IMR-90 (cell line): Measurements from ENCODE around the gene ATMIN. TPM values are rescaled to one million over a fixed set of nuclear protein-coding genes. Genes with fewer than 3 reads are reported as not detected.
A peak's percentile ranks its signal among the peaks of the same experiment; 100 is the strongest.

Source experiments
- ATAC-seq: fragments of 200-7000 bp; cut with Tn5 transposase; 2 replicates; pipeline ENCODE4 v1.9.1; 2020; ENCODE audit warnings: low read depth, mild to moderate bottlenecking, moderate library complexity
- BruUV-seq: library from RNA; stranded (reverse); fragments of 400-500 nt; replicated peaks from 2 replicates; lab custom pipeline; 2021; lab: Mats Ljungman, UMichigan
- CTCF ChIA-PET: fragments of 300-600 bp; formaldehyde crosslinking; extraction: SDS; loops from one replicate; lab custom pipeline; 2021; ENCODE audit warnings: antibody characterized with exemption; lab: Yijun Ruan, JAX
- POLR2A ChIA-PET: fragments of 300-600 bp; sonication (Branson Sonifier 250); formaldehyde crosslinking; loops from one replicate; lab custom pipeline; 2022; ENCODE audit warnings: antibody characterized with exemption; ENCODE audit not compliant: unreplicated experiment; lab: Charles Lee
- DNase-seq: peaks from one replicate; pipeline ENCODE4 v3.0.0; 2013
- H2AFZ ChIP-seq: replicated peaks from 2 replicates; pipeline ENCODE3; 2013; ENCODE audit warnings: low read length, mild to moderate bottlenecking; ENCODE audit not compliant: poor library complexity
- H2AK5ac ChIP-seq: 2 replicates; pipeline ENCODE4 v1.6.1; 2013; ENCODE audit warnings: low read depth, low read length, inconsistent platforms
- H2AK9ac ChIP-seq: replicated peaks from 2 replicates; pipeline ENCODE3; 2013; ENCODE audit warnings: mild to moderate bottlenecking, low read depth, low read length, moderate library complexity; ENCODE audit not compliant: poor library complexity
- H2BK120ac ChIP-seq: 2 replicates; pipeline ENCODE4 v1.6.1; 2013; ENCODE audit warnings: low read depth, low read length, inconsistent platforms
- H2BK15ac ChIP-seq: 3 replicates; pipeline ENCODE4 v1.6.1; 2013; ENCODE audit warnings: low read depth, low read length, inconsistent platforms
- H2BK20ac ChIP-seq: 2 replicates; pipeline ENCODE4 v1.6.1; 2013; ENCODE audit warnings: low read depth, mild to moderate bottlenecking, inconsistent platforms, low read length, moderate library complexity
- H2BK5ac ChIP-seq: 2 replicates; pipeline ENCODE4 v1.6.1; 2013; ENCODE audit warnings: mild to moderate bottlenecking, low read depth, low read length, inconsistent platforms; ENCODE audit not compliant: poor library complexity, severe bottlenecking
- H3K14ac ChIP-seq: replicated peaks from 2 replicates; pipeline ENCODE4 v1.6.1; 2013; ENCODE audit warnings: low read depth, low read length, inconsistent platforms
- H3K18ac ChIP-seq: 2 replicates; pipeline ENCODE4 v1.6.1; 2013; ENCODE audit warnings: low read depth, low read length, control low read depth
- H3K23ac ChIP-seq: 2 replicates; pipeline ENCODE4 v1.6.1; 2013; ENCODE audit warnings: low read depth, low read length, inconsistent platforms
- H3K27ac ChIP-seq: 2 replicates; pipeline ENCODE4 v1.5.1; 2013; ENCODE audit warnings: mild to moderate bottlenecking, control low read depth, low read length; ENCODE audit not compliant: insufficient read depth
- H3K27me3 ChIP-seq: 2 replicates; pipeline ENCODE4 v1.6.1; 2013; ENCODE audit warnings: low read length; ENCODE audit not compliant: control insufficient read depth, insufficient read depth
- H3K36me3 ChIP-seq: 2 replicates; pipeline ENCODE4 v1.6.1; 2013; ENCODE audit warnings: low read length, mixed read lengths; ENCODE audit not compliant: control insufficient read depth, insufficient read depth
- H3K4ac ChIP-seq: 2 replicates; pipeline ENCODE4 v1.6.1; 2013; ENCODE audit warnings: low read depth, low read length, inconsistent platforms
- H3K4me1 ChIP-seq: 2 replicates; pipeline ENCODE4 v1.6.1; 2013; ENCODE audit warnings: low read length, mixed read lengths; ENCODE audit not compliant: control insufficient read depth, insufficient read depth
- H3K4me2 ChIP-seq: 2 replicates; pipeline ENCODE4 v1.6.1; 2013; ENCODE audit warnings: low read depth, mild to moderate bottlenecking, control low read depth, low read length, moderate library complexity
- H3K4me3 ChIP-seq: 2 replicates; pipeline ENCODE4 v1.5.1; 2013; ENCODE audit warnings: low read depth, mild to moderate bottlenecking, control low read depth, low read length, moderate library complexity; ENCODE audit not compliant: insufficient read depth
- H3K56ac ChIP-seq: 2 replicates; pipeline ENCODE4 v1.6.1; 2013; ENCODE audit warnings: low read length, inconsistent platforms; ENCODE audit not compliant: insufficient read depth; ENCODE audit errors: extremely low read depth
- H3K79me1 ChIP-seq, 2 experiments: 2 replicates each; pipeline ENCODE4 v1.6.1; 2013; ENCODE audit warnings: low read length in 2 of 2, inconsistent platforms in 1 of 2, low read depth in 1 of 2
- H3K9ac ChIP-seq: 2 replicates; pipeline ENCODE4 v1.6.1; 2013; ENCODE audit warnings: low read depth, low read length, control low read depth
- H3K9me1 ChIP-seq: 2 replicates; pipeline ENCODE4 v1.6.1; 2013; ENCODE audit warnings: low read length, inconsistent platforms; ENCODE audit not compliant: insufficient read depth
- H3K9me3 ChIP-seq: 2 replicates; pipeline ENCODE4 v1.6.1; 2013; ENCODE audit warnings: low read length; ENCODE audit not compliant: control insufficient read depth, insufficient read depth
- H4K20me1 ChIP-seq: 2 replicates; pipeline ENCODE4 v1.6.1; 2013; ENCODE audit warnings: low read length, inconsistent platforms; ENCODE audit not compliant: insufficient read depth
- H4K5ac ChIP-seq: 2 replicates; pipeline ENCODE4 v1.6.1; 2013; ENCODE audit warnings: mild to moderate bottlenecking, low read depth, low read length, control low read depth
- H4K8ac ChIP-seq, 2 experiments: 2 replicates each; pipeline ENCODE4 v1.6.1; 2013; ENCODE audit warnings: low read depth in 2 of 2, low read length in 2 of 2, control low read depth in 1 of 2, inconsistent platforms in 1 of 2
- H4K91ac ChIP-seq: 2 replicates; pipeline ENCODE4 v1.6.1; 2013; ENCODE audit warnings: low read depth, low read length, inconsistent platforms; ENCODE audit not compliant: insufficient read depth
- MXI1 ChIP-seq: IDR thresholded peaks from 2 replicates; pipeline ENCODE4 v1.6.1; 2012; ENCODE audit warnings: low read depth, mild to moderate bottlenecking, low read length, moderate library complexity, borderline replicate concordance
- POLR2A ChIP-seq: IDR thresholded peaks from 2 replicates; pipeline ENCODE4 v1.6.1; 2012; ENCODE audit warnings: mild to moderate bottlenecking, low read depth, low read length
- WGBS, 2 experiments: methylation state at CpG; one replicate each; pipeline versions ENCODE4 v1.1.5 to v1.1.7; 2013; ENCODE audit warnings: missing lambda C conversion rate in 2 of 2; ENCODE audit not compliant: insufficient read length in 1 of 2; ENCODE audit errors: extremely low coverage in 2 of 2; 5-methylcytosine and 5-hydroxymethylcytosine counted together
- dilution Hi-C: fragments of 300-500 bp; cut with HindIII; formaldehyde crosslinking; loops from one replicate; pipeline ENCODE4 v1.14.3; 2018; ENCODE audit warnings: low sequenced_read_pairs; ENCODE audit not compliant: unreplicated experiment
- in situ Hi-C: fragments of 300-500 bp; cut with MboI; formaldehyde crosslinking; loops from 3 replicates; pipeline ENCODE4 v1.14.3; 2019; ENCODE audit warnings: low sequenced_read_pairs, inconsistent platforms, mixed read lengths
- intact Hi-C: fragments of 100-400 bp; cut with micrococcal nuclease; formaldehyde crosslinking; loops from 2 replicates; pipeline ENCODE4 v1.10.0; 2022
- polyA plus RNA-seq, 3 experiments: library from polyadenylated mRNA; depleted of rRNA; stranded (reverse); fragments of >200 nt; gene quantifications; 2 replicates each; pipeline ENCODE4 v1.2.3, GENCODE V29; 2012; ENCODE audit warnings: low replicate concordance in 1 of 3
- total RNA-seq: library from RNA; depleted of rRNA; stranded (reverse); fragments of >200 nt; gene quantifications from 2 replicates; pipeline ENCODE4 v1.2.3, GENCODE V29; 2012
- TF ChIP-seq, protein P1 (sequence below): fragments of 150-350 bp; IDR thresholded peaks from 2 replicates; pipeline ENCODE4 v1.6.1; 2016; ENCODE audit warnings: low read depth, mild to moderate bottlenecking, low read length, moderate library complexity, borderline replicate concordance

Gene ATMIN
- total and polyA plus RNA-seq, 2 of the 4 experiments (the other 2 are of a cell fraction) = 15.8 to 45.9 TPM

DNA sequence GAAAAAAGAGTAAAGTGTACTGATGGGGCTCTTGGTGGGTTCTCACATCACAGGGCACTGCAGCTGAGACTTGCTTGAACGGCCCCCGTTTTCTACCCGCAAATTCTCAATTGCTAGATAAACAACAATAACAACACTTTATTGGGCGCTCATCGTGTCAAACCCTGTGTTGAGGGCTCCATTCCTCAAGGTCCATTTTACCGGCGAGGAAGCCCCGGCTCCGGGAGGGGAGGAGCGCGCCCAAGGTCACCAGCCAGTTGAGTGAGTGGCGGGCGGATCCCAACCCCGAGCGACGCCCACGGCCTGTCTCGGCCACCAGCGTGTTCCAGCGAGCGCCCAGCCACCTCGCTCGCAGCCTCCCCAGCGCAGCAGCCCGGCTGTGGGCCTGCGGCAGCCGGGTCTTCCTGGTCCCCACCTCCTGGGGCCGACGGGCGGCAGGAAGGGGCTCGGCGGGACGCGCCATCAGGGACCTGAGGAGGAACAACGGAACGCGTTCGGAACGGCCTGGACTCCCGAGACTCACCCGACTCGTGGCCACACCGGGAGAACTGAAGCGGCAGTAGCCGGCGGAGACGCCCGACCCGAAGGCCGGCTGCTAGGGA lies 29.3 kb upstream of the ATMIN start:
- peak; percentile 16 for DNase-seq
- H3K4me2 ChIP-seq = peak overlapping the region; percentile 86

More for the DNA sequence above, 29.3 kb upstream of the ATMIN start:
- in situ Hi-C loops (no loop called here), dilution Hi-C loops (no loop called here), intact Hi-C loops (no loop called here)
- Histone ChIP-seq H4K8ac (peak overlapping the region; percentile 85 to 100; a peak in 3 of 4 replicates), H3K18ac (no peak overlapping the region), H2BK20ac (no peak overlapping the region), H3K27me3 (no peaks in the 10 kb centered on the region), H3K14ac (no peak overlapping the region; the same call in 1 of the 2 replicates), H3K9me3 (no peaks in the 10 kb centered on the region), H3K79me1 (peaks cover 23 to 63% of the 10 kb centered on the region in 2 experiments), H3K23ac (peak overlapping the region; percentile 74; the same call in 1 of the 2 replicates), H3K4ac (peak overlapping the region; percentile 71), H3K9ac (peak overlapping the region; percentile 99), H2BK15ac (no peak overlapping the region; the same call in 2 of the 3 replicates), H2AK5ac (peak overlapping the region; percentile 47), H3K27ac (peak overlapping the region; percentile 99), H2AFZ (peak overlapping the region; percentile 100), H4K91ac (peak overlapping the region; percentile 81), H3K9me1 (peaks cover 6% of the 10 kb centered on the region; the same call in 1 of the 2 replicates), H4K20me1 (peaks cover 20% of the 10 kb centered on the region), H4K5ac (no peak overlapping the region), H2AK9ac (peak overlapping the region; percentile 98), H3K4me3 (peak overlapping the region; percentile 67), H3K36me3 (no peaks in the 10 kb centered on the region), H3K4me1 (peaks cover 2% of the 10 kb centered on the region; the same call in 1 of the 2 replicates), H2BK120ac (no peak overlapping the region), H3K56ac (peak overlapping the region; percentile 57), H2BK5ac (peak overlapping the region; percentile 71)
- ChIA-PET CTCF (no interaction called here), POLR2A (no interaction called here)
- ATAC-seq = peak; percentile 50
- BruUV-seq = TSS peak; percentile 47
- TF ChIP-seq MXI1 = peak; percentile 50; the same call in 1 of the 2 replicates
- peak; percentile 94; the same call in 1 of the 2 replicates for TF ChIP-seq POLR2A
- TF ChIP-seq, protein P1, sequence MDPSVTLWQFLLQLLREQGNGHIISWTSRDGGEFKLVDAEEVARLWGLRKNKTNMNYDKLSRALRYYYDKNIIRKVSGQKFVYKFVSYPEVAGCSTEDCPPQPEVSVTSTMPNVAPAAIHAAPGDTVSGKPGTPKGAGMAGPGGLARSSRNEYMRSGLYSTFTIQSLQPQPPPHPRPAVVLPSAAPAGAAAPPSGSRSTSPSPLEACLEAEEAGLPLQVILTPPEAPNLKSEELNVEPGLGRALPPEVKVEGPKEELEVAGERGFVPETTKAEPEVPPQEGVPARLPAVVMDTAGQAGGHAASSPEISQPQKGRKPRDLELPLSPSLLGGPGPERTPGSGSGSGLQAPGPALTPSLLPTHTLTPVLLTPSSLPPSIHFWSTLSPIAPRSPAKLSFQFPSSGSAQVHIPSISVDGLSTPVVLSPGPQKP = no peak
- WGBS, 2 experiments = 0% methylated on average over 28 of the region's 50 CpGs; no CpG with 5 or more reads in 1 of the 2 experiments
